ENCODE measurements around the gene ANKRD42.

Gene ANKRD42

GRCh38 chr11:83223457-83223856 lies 29.9 kb downstream of the ANKRD42 start:
- no peak for DNase-seq (ENCODE audit: low read depth)
- in situ Hi-C loops (cut with HindIII; ENCODE audit: low sequenced_read_pairs) = no loop called here
- H3K4me3 ChIP-seq (ENCODE audit: low read depth, low read length) = no peak overlapping the region
- TF ChIP-seq CTCF (IDR thresholded peaks at IDR 0.05; ENCODE audit: low read depth, low read length, missing control alignments) = no peak

GRCh38 chr11:83235825-83236224 lies 42.3 kb downstream of the ANKRD42 start:
- no peak for DNase-seq (ENCODE audit: low read depth)
- H3K4me3 ChIP-seq (ENCODE audit: low read depth, low read length) = no peak overlapping the region
- no peak for TF ChIP-seq CTCF (IDR thresholded peaks at IDR 0.05; ENCODE audit: low read depth, low read length, missing control alignments)
- in situ Hi-C loops (cut with HindIII; ENCODE audit: low sequenced_read_pairs) = no loop called here

- no peak for TF ChIP-seq CTCF (IDR thresholded peaks at IDR 0.05; ENCODE audit: low read depth, low read length, missing control alignments)
- DNase-seq (ENCODE audit: low read depth) = no peak
- no peak overlapping the region for H3K4me3 ChIP-seq (ENCODE audit: low read depth, low read length)
- in situ Hi-C loops (cut with HindIII; ENCODE audit: low sequenced_read_pairs) = no loop called here
These were observed 44.6 kb downstream of the ANKRD42 start for GRCh38 chr11:83238111-83238510.

GRCh38 chr11:83241291-83241946 lies 47.9 kb downstream of the ANKRD42 start:
- TF ChIP-seq CTCF (IDR thresholded peaks at IDR 0.05; ENCODE audit: low read depth, low read length, missing control alignments) = peak; percentile 69
- DNase-seq (ENCODE audit: low read depth) = peak; percentile 43
- in situ Hi-C loops (cut with HindIII; ENCODE audit: low sequenced_read_pairs) = no loop called here
- no peak overlapping the region for H3K4me3 ChIP-seq (ENCODE audit: low read depth, low read length)

- DNase-seq (ENCODE audit: low read depth) = no peak
- no peak for TF ChIP-seq CTCF (IDR thresholded peaks at IDR 0.05; ENCODE audit: low read depth, low read length, missing control alignments)
- in situ Hi-C loops (cut with HindIII; ENCODE audit: low sequenced_read_pairs) = no loop called here
- no peak overlapping the region for H3K4me3 ChIP-seq (ENCODE audit: low read depth, low read length)
These were observed 55.9 kb downstream of the ANKRD42 start for GRCh38 chr11:83249445-83249844.

- no peak overlapping the region for H3K4me3 ChIP-seq (ENCODE audit: low read depth, low read length)
- in situ Hi-C loops (cut with HindIII; ENCODE audit: low sequenced_read_pairs) = no loop called here
- DNase-seq (ENCODE audit: low read depth) = peak; percentile 22
- TF ChIP-seq CTCF (IDR thresholded peaks at IDR 0.05; ENCODE audit: low read depth, low read length, missing control alignments) = peak; percentile 71
These were observed 56.6 kb downstream of the ANKRD42 start for GRCh38 chr11:83249972-83250593.

Measured in astrocyte of the cerebellum (primary cell).